Measurements from ENCODE around the gene GRM5. TPM values are rescaled to one million over a fixed set of nuclear protein-coding genes. Genes with fewer than 3 reads are reported as not detected.

GRM5 gene
- total RNA-seq, 1 experiment from 2014 or later: 0.03 TPM

- DNase-seq (ENCODE audit: low read depth, low spot score) (no peak), ATAC-seq (no peak)
- no peaks in the 10 kb centered on the region for H3K36me3 ChIP-seq (ENCODE audit: control insufficient read depth, insufficient read depth, low read length)
- in situ Hi-C loops (cut with HindIII; ENCODE audit: low pct_unique_long_range_greater_than_20kb, low sequenced_read_pairs) (no loop called here), intact Hi-C loops (cut with micrococcal nuclease; ENCODE audit: unreplicated experiment) (no loop called here)
- BruUV-seq (replicated peaks): no TSS peak
- no peaks in the 10 kb centered on the region for H3K9me3 ChIP-seq (ENCODE audit: control insufficient read depth, insufficient read depth, low read depth, low read length)
- H3K4me1 ChIP-seq (ENCODE audit: control insufficient read depth, insufficient read depth, low read length): no peaks in the 10 kb centered on the region
- H3K27me3 ChIP-seq (ENCODE audit: control insufficient read depth, insufficient read depth, low read length): no peaks in the 10 kb centered on the region
- H3K4me3 ChIP-seq (ENCODE audit: low read depth in 2 of 2, low read length in 2 of 2): no peak overlapping the region
- TF ChIP-seq SIN3A (IDR thresholded peaks at IDR 0.05; ENCODE audit: borderline replicate concordance, insufficient read depth, low read depth, low read length) (no peak), TCF7L2 (IDR thresholded peaks at IDR 0.05; ENCODE audit: low read depth, low read length) (no peak), POLR2AphosphoS5 (IDR thresholded peaks at IDR 0.05; ENCODE audit: low read depth, low read length) (no peak), CTCF (IDR thresholded peaks at IDR 0.05) (no peak), REST (IDR thresholded peaks at IDR 0.05; ENCODE audit: insufficient read depth in 1 of 2, low read depth in 2 of 2, low read length in 1 of 2) (no peak)
- CTCF ChIA-PET: no interaction called here
- no peak overlapping the region for H3K27ac ChIP-seq (ENCODE audit: low read length)
- POLR2A ChIA-PET: no interaction called here
These were observed 461.5 kb downstream of the GRM5 start for GRCh38 chr11:88604260-88604659.

- Histone ChIP-seq H3K36me3 (ENCODE audit: control insufficient read depth, insufficient read depth, low read length) (no peaks in the 10 kb centered on the region), H3K4me1 (ENCODE audit: control insufficient read depth, insufficient read depth, low read length) (no peaks in the 10 kb centered on the region), H3K27ac (ENCODE audit: low read length) (no peak overlapping the region), H3K27me3 (ENCODE audit: control insufficient read depth, insufficient read depth, low read length) (no peaks in the 10 kb centered on the region), H3K9me3 (ENCODE audit: control insufficient read depth, insufficient read depth, low read depth, low read length) (no peaks in the 10 kb centered on the region), H3K4me3 (ENCODE audit: low read depth in 2 of 2, low read length in 2 of 2) (no peak overlapping the region)
- in situ Hi-C loops (cut with HindIII; ENCODE audit: low pct_unique_long_range_greater_than_20kb, low sequenced_read_pairs) (no loop called here), intact Hi-C loops (cut with micrococcal nuclease; ENCODE audit: unreplicated experiment) (no loop called here)
- POLR2A ChIA-PET: interaction anchor here (0.7 kb wide), 1 partner anchor 1558 kb away, joined by 3 read pairs; no protein-coding TSS in a partner anchor
- DNase-seq (ENCODE audit: low read depth, low spot score): no peak
- no TSS peak for BruUV-seq (replicated peaks)
- TF ChIP-seq POLR2AphosphoS5 (IDR thresholded peaks at IDR 0.05; ENCODE audit: low read depth, low read length) (no peak), CTCF (IDR thresholded peaks at IDR 0.05) (no peak), REST (IDR thresholded peaks at IDR 0.05; ENCODE audit: insufficient read depth in 1 of 2, low read depth in 2 of 2, low read length in 1 of 2) (no peak), SIN3A (IDR thresholded peaks at IDR 0.05; ENCODE audit: borderline replicate concordance, insufficient read depth, low read depth, low read length) (no peak), TCF7L2 (IDR thresholded peaks at IDR 0.05; ENCODE audit: low read depth, low read length) (no peak)
- ATAC-seq: no peak
- CTCF ChIA-PET: interaction anchor here (0.6 kb wide), 1 partner anchor 364 kb away, joined by 3 read pairs; no protein-coding TSS in a partner anchor
These were observed 462.5 kb downstream of the GRM5 start for GRCh38 chr11:88603091-88603867.

All from Panc1 (cell line).